ENCODE data around the gene HOXD3.

HOXD3 gene

GRCh38 chr2:176121190-176122051 is 35.7 kb upstream of the HOXD3 start:
- Histone ChIP-seq H3K9ac (ENCODE audit: low read depth, low read length) (no peak overlapping the region), H3K4me1 (ENCODE audit: insufficient read depth, low read length) (no peaks in the 10 kb centered on the region), H3K4me2 (ENCODE audit: insufficient read depth, low read length) (no peak overlapping the region), H3K36me3 (ENCODE audit: insufficient read depth, low read length) (no peaks in the 10 kb centered on the region), H3K79me2 (ENCODE audit: insufficient read depth, low read length) (no peaks in the 10 kb centered on the region), H3K4me3 (ENCODE audit: low read depth in 1 of 2, low read length in 2 of 2) (no peak overlapping the region), H3K27me3 (ENCODE audit: insufficient read depth, low read length, poor library complexity) (no peaks in the 10 kb centered on the region), H3K9me3 (ENCODE audit: insufficient read depth, low read length, severe bottlenecking) (no peaks in the 10 kb centered on the region), H2AFZ (ENCODE audit: low read depth, low read length) (no peak overlapping the region), H3K27ac (ENCODE audit: low read length) (no peak overlapping the region), H4K20me1 (ENCODE audit: insufficient read depth, low read length) (no peaks in the 10 kb centered on the region)
- TF ChIP-seq, protein P1, sequence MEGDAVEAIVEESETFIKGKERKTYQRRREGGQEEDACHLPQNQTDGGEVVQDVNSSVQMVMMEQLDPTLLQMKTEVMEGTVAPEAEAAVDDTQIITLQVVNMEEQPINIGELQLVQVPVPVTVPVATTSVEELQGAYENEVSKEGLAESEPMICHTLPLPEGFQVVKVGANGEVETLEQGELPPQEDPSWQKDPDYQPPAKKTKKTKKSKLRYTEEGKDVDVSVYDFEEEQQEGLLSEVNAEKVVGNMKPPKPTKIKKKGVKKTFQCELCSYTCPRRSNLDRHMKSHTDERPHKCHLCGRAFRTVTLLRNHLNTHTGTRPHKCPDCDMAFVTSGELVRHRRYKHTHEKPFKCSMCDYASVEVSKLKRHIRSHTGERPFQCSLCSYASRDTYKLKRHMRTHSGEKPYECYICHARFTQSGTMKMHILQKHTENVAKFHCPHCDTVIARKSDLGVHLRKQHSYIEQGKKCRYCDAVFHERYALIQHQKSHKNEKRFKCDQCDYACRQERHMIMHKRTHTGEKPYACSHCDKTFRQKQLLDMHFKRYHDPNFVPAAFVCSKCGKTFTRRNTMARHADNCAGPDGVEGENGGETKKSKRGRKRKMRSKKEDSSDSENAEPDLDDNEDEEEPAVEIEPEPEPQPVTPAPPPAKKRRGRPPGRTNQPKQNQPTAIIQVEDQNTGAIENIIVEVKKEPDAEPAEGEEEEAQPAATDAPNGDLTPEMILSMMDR (IDR thresholded peaks at IDR 0.05; ENCODE audit: borderline replicate concordance, extremely low read depth, low read length, poor library complexity, severe bottlenecking), result no peak
- no peak for TF ChIP-seq EZH2 (IDR thresholded peaks at IDR 0.05; ENCODE audit: borderline replicate concordance, low read depth, low read length, severe bottlenecking)
- DNase-seq (no peak), ATAC-seq (ENCODE audit: insufficient read depth, low read depth) (no peak)

DNA sequence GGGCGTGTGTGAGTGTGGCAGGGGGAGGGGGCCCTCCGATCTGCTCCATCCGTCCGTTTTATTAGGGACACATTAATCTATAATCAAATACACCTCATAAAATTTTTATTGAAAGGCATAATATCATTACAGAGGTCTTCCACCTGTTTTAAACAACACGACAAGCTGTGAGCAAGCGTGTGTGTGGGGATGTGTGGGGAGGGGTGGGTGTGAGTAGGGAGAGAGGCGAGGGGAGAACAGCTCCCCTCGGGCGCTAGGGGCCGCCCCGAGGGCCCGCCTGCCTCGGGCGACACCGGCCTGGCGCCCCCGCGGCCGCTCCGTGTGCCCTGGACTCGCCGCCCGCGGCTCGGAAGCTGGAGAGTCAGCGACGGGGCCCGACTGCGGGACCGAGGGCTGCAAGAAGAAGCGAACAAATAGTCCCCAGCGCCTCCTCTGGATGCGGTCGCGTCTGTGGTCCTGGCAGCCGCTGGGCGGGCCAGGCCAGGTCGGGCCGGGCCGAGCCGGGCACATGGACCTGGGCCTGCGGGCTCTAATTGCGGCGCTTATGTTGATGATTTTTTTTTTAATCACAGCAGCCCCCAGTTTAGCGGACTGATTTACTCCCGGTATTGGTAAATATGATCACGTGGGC is 34.9 kb upstream of the HOXD3 start:
- ATAC-seq (ENCODE audit: insufficient read depth, low read depth) (no peak), DNase-seq (no peak)
- no peaks in the 10 kb centered on the region for H3K27me3 ChIP-seq (ENCODE audit: insufficient read depth, low read length, poor library complexity)
- no peak overlapping the region for H3K4me3 ChIP-seq (ENCODE audit: low read depth in 1 of 2, low read length in 2 of 2)
- no peaks in the 10 kb centered on the region for H3K36me3 ChIP-seq (ENCODE audit: insufficient read depth, low read length)
- peaks cover 1% of the 10 kb centered on the region; the same call in 1 of the 2 replicates for H3K4me1 ChIP-seq (ENCODE audit: insufficient read depth, low read length)
- no peaks in the 10 kb centered on the region for H4K20me1 ChIP-seq (ENCODE audit: insufficient read depth, low read length)
- H3K9me3 ChIP-seq (ENCODE audit: insufficient read depth, low read length, severe bottlenecking), result no peaks in the 10 kb centered on the region
- no peak overlapping the region for H3K27ac ChIP-seq (ENCODE audit: low read length)
- H3K9ac ChIP-seq (ENCODE audit: low read depth, low read length), result no peak overlapping the region
- no peak overlapping the region for H3K4me2 ChIP-seq (ENCODE audit: insufficient read depth, low read length)
- H3K79me2 ChIP-seq (ENCODE audit: insufficient read depth, low read length), result no peaks in the 10 kb centered on the region
- TF ChIP-seq, protein P1 (IDR thresholded peaks at IDR 0.05; ENCODE audit: borderline replicate concordance, extremely low read depth, low read length, poor library complexity, severe bottlenecking), result no peak
- no peak for TF ChIP-seq EZH2 (IDR thresholded peaks at IDR 0.05; ENCODE audit: borderline replicate concordance, low read depth, low read length, severe bottlenecking)
- no peak overlapping the region for H2AFZ ChIP-seq (ENCODE audit: low read depth, low read length)

GRCh38 chr2:176122683-176123410 is 34.3 kb upstream of the HOXD3 start, which contains the start of gene HOXD9:
Gene HOXD9, plus strand, starts transcription at chr2:176122719. Its CDS starts 50 bp downstream, at chr2:176122769.
- Histone ChIP-seq H3K27me3 (ENCODE audit: insufficient read depth, low read length, poor library complexity) (no peaks in the 10 kb centered on the region), H3K9me3 (ENCODE audit: insufficient read depth, low read length, severe bottlenecking) (no peaks in the 10 kb centered on the region), H4K20me1 (ENCODE audit: insufficient read depth, low read length) (no peaks in the 10 kb centered on the region), H3K4me3 (ENCODE audit: low read depth in 1 of 2, low read length in 2 of 2) (no peak within 1 kb of the TSS), H3K4me1 (ENCODE audit: insufficient read depth, low read length) (peaks cover 4% of the 10 kb centered on the region; the same call in 1 of the 2 replicates), H3K27ac (ENCODE audit: low read length) (no peak within 1 kb of the TSS), H3K79me2 (ENCODE audit: insufficient read depth, low read length) (no peaks in the 10 kb centered on the region), H3K9ac (ENCODE audit: low read depth, low read length) (no peak within 1 kb of the TSS), H3K36me3 (ENCODE audit: insufficient read depth, low read length) (no peaks in the 10 kb centered on the region), H2AFZ (ENCODE audit: low read depth, low read length) (no peak within 1 kb of the TSS), H3K4me2 (ENCODE audit: insufficient read depth, low read length) (no peak within 1 kb of the TSS)
- DNase-seq (no peak), ATAC-seq (ENCODE audit: insufficient read depth, low read depth) (no peak)
- TF ChIP-seq EZH2 (IDR thresholded peaks at IDR 0.05; ENCODE audit: borderline replicate concordance, low read depth, low read length, severe bottlenecking), result no peak
- TF ChIP-seq, protein P1 (IDR thresholded peaks at IDR 0.05; ENCODE audit: borderline replicate concordance, extremely low read depth, low read length, poor library complexity, severe bottlenecking), result no peak
